Breast epithelium (tissue), 3 donors: ENCODE results near the gene TMEM123.
"Not testable (repeated sequence)": the region's sequence is repeated elsewhere in the genome, so short reads cannot be mapped to it uniquely, and the experiment has no call there.

Experiments used
- CTCF ChIP-seq, 3 donors: fragments of 450-650 bp; IDR thresholded peaks; one replicate each; pipeline ENCODE4 v1.5.1; 2016 to 2017; ENCODE audit warnings: antibody characterized with exemption in 3 of 3, mild to moderate bottlenecking in 3 of 3, moderate library complexity in 3 of 3
- POLR2A ChIP-seq: fragments of 450-650 bp; IDR thresholded peaks from one replicate; pipeline ENCODE4 v1.6.1; 2016; ENCODE audit warnings: antibody characterized with exemption, mild to moderate bottlenecking, moderate library complexity

- not testable (repeated sequence) for TF ChIP-seq CTCF (IDR thresholded peaks at IDR 0.05); POLR2A
Observed at GRCh38 chr11:102444693-102445092, 7.9 kb downstream of the TMEM123 start.
